ENCODE results near the gene C11orf65.

DNA sequence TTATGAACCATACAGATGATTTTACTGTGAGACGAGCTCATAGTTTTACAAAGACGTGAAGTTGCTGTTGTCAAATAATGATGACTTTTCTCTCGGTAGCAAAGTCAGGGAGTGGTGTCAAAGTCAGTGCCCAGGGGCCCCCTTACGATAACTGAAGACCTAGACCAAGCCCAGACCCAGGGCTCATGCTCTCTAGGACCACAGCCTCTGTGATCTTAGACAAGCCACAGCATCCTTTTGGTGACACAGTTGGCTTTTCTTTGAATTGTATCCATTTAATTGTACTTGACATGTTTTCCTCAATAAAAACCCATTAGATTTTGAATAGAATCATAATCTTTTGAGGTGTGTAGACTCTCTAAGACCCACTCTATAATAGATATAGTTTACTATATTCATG is 48.8 kb upstream of the C11orf65 start:
- TF ChIP-seq, protein P1, sequence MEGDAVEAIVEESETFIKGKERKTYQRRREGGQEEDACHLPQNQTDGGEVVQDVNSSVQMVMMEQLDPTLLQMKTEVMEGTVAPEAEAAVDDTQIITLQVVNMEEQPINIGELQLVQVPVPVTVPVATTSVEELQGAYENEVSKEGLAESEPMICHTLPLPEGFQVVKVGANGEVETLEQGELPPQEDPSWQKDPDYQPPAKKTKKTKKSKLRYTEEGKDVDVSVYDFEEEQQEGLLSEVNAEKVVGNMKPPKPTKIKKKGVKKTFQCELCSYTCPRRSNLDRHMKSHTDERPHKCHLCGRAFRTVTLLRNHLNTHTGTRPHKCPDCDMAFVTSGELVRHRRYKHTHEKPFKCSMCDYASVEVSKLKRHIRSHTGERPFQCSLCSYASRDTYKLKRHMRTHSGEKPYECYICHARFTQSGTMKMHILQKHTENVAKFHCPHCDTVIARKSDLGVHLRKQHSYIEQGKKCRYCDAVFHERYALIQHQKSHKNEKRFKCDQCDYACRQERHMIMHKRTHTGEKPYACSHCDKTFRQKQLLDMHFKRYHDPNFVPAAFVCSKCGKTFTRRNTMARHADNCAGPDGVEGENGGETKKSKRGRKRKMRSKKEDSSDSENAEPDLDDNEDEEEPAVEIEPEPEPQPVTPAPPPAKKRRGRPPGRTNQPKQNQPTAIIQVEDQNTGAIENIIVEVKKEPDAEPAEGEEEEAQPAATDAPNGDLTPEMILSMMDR (IDR thresholded peaks at IDR 0.05): no peak
- TF ChIP-seq POLR2A (IDR thresholded peaks at IDR 0.05): no peak
